ENCODE data around the gene EPS8. TPM values are rescaled to one million over a fixed set of nuclear protein-coding genes. Genes with fewer than 3 reads are reported as not detected.
A peak's percentile ranks its signal among the peaks of the same experiment; 100 is the strongest.

The EPS8 gene
- total RNA-seq, 2 donors from 2014 or later = 38.0 to 46.2 TPM

DNA sequence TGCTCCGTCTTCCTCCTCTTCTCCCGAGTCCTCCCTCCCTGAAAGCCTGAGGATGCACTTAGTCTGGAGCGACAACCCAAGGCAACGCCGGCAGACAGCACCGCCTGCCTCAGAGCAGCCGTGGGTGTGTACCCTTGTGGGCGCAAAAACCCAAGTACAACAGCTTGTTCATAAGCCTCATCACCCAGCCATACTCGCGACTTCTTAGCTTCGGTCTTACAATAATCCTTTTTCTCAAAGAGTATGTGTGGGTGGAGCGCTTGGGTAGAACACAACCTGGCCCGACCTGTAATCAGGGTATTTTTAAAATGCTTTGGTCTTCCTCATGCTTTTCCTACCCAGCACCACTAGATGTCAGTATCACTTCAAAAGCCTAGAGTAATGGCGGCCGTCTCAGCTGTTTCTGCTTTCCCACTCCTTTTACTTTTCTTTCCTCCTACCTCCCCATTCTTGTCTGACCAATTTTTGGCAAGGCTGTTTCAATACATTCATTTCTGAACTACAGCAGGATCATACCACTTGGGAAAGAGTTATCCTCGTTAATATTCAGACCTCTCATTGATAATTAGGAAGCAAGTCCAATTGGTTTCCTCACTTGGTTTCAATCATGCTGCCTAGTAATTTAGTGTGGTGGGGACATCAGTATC lies 198.9 kb downstream of the EPS8 start:
- H3K9me3 Mint-ChIP-seq = no peaks in the 10 kb centered on the region
- peak overlapping the region in 1 of 2 donors; percentile 61 for H3K27ac Mint-ChIP-seq
- DNase-seq (ENCODE audit: low spot score) (peak; percentile 70), ATAC-seq (peak; percentile 76 to 86)
- H3K4me1 Mint-ChIP-seq (ENCODE audit: low read depth in 2 of 2) = peaks cover 6 to 9% of the 10 kb centered on the region in 2 donors
- H3K36me3 Mint-ChIP-seq = no peaks in the 10 kb centered on the region
- H3K27me3 Mint-ChIP-seq = peaks cover 13 to 35% of the 10 kb centered on the region in 2 donors
- H3K4me3 Mint-ChIP-seq = peak overlapping the region; percentile 75

DNA sequence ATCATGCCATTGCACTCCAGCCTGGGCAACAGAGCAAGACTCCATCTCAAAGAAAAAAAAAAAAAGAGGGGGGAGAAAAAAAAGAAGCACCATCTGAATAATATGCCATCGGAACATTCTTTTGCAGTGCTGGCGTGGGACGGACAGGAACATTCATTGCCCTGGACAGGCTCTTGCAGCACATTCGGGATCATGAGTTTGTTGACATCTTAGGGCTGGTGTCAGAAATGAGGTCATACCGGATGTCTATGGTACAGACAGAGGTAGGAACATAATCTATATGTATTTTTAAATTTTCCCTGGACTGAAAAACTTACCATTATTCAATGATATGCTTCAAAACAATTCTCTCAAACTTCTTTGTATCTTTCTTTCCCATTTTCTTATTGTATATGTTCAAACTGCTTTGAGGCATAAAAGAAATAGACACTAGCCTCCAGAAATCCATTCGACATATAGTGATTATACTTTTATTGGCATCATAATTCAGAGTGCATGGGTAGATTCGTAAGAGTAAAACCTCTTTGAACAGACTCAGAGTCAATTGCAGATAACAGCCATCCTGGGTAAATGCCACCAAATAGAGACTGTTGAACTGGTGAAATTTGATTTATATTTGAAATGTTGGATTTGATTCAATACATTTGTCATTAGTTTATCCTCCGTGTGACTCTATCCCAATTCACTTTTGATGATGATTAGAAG lies 199.7 kb downstream of the EPS8 start:
- Mint-ChIP-seq H3K27ac (no peak overlapping the region), H3K36me3 (no peaks in the 10 kb centered on the region), H3K27me3 (peaks cover 15 to 33% of the 10 kb centered on the region in 2 donors), H3K4me3 (no peak overlapping the region), H3K4me1 (ENCODE audit: low read depth in 2 of 2) (peaks cover 6 to 9% of the 10 kb centered on the region in 2 donors), H3K9me3 (no peaks in the 10 kb centered on the region)
- DNase-seq (ENCODE audit: low spot score) = no peak
- no peak for ATAC-seq

DNA sequence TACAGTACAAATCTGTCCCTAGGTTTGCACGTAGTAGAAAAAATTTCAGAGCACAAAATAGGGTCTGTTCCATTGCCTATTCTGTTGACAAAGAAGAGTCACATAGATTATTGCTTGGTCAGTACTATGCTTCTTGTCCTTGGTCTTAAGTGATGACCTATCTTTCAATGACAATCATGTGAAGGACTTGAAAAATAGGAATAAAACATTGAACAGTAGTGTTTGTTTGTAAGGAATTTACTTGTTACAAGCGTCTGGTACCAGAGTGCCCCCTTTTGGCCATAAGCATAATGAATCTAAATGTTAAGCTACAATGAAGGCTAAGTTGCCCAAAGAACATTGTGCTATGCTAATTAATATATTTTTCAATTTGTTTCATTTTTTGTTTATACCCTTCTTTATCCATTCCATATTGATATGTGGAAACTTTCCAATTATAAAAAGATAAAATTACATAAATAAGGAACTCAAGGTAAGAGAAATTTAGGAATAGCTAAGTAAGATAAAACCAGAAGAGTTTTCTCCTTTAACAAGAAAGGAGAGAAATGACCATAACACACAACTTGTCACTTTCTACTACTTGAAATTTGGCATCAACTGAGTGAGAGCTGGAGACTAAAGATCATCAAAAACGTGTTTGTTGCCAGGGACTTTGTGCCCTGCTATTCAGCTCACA lies 204.7 kb downstream of the EPS8 start:
- no peaks in the 10 kb centered on the region for H3K9me3 Mint-ChIP-seq
- no peak for DNase-seq (ENCODE audit: low spot score)
- ATAC-seq = peak in 1 of 2 donors; percentile 58
- no peaks in the 10 kb centered on the region for H3K36me3 Mint-ChIP-seq
- no peak overlapping the region for H3K4me3 Mint-ChIP-seq
- H3K4me1 Mint-ChIP-seq (ENCODE audit: low read depth in 2 of 2) = no peaks in the 10 kb centered on the region
- H3K27ac Mint-ChIP-seq = no peak overlapping the region
- peaks cover 11 to 12% of the 10 kb centered on the region in 2 donors for H3K27me3 Mint-ChIP-seq

DNA sequence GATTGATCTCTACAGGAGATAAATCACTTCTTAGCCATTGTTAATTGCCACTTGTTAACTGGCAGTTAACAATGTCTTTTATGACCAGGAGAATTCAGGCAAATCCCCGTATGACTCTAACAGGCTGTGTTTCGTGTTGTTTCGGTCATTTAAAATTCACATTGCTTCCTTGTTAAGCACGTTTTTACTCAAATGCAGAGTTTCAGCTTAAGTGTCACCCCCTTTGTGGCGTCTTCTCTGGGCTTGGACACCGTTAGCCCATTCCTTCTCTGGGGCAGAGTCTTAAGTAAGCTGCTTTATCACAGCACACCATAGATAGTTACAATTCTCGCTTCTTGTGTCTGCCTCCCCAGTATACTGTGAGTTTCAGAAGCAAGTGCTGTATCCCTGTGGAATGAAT lies 205.4 kb downstream of the EPS8 start:
- H3K9me3 Mint-ChIP-seq = no peaks in the 10 kb centered on the region

DNA sequence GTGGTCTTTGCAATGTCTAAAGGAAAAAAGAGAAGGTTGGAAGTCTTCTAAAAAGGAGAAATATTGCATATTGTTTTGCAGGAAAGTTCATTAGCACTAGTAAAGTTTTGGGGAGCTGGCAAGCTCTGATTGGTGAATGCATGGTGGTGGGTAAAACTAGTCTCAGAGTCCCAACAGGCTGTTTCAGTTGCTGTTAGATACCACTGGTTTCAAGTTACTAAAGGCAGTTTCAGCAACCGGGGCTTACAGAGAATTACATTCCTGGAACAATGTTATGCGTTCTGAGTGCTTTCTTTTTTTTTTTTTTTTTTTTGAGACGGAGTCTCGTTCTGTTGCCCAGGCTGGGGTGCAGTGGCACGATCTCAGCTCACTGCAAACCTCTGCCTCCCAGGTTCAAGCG lies 208.2 kb downstream of the EPS8 start:
- no peaks in the 10 kb centered on the region for H3K4me1 Mint-ChIP-seq (ENCODE audit: low read depth in 2 of 2)
- no peak overlapping the region for H3K27ac Mint-ChIP-seq
- H3K27me3 Mint-ChIP-seq = peaks cover 9% of the 10 kb centered on the region in 2 donors
- ATAC-seq (no peak), DNase-seq (ENCODE audit: low spot score) (no peak)
- no peaks in the 10 kb centered on the region for H3K36me3 Mint-ChIP-seq
- no peak overlapping the region for H3K4me3 Mint-ChIP-seq
- H3K9me3 Mint-ChIP-seq = no peaks in the 10 kb centered on the region

More for the DNA sequence above, 205.4 kb downstream of the EPS8 start:
- no peaks in the 10 kb centered on the region for H3K4me1 Mint-ChIP-seq (ENCODE audit: low read depth in 2 of 2)
- no peak overlapping the region for H3K4me3 Mint-ChIP-seq
- no peak for DNase-seq (ENCODE audit: low spot score)
- H3K27ac Mint-ChIP-seq = no peak overlapping the region
- ATAC-seq = peak in 1 of 2 donors; percentile 51
- peaks cover 12 to 13% of the 10 kb centered on the region in 2 donors for H3K27me3 Mint-ChIP-seq
- no peaks in the 10 kb centered on the region for H3K36me3 Mint-ChIP-seq

DNA sequence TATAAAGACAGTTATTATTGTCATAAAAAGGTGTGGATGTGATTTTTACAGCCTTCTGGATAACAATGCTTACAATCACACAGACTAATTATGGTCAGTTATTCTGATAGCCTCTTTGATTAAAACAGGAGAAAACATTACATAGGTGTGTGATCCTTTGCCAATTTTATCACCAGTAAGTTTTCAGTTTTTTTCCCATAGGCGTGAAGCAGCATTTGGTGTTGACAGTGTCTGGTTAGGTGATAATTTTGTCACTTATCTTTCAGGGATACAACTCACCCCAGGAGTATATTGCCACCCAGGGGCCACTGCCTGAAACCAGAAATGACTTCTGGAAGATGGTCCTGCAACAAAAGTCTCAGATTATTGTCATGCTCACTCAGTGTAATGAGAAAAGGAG lies 208.8 kb downstream of the EPS8 start:
- H3K36me3 Mint-ChIP-seq = no peaks in the 10 kb centered on the region
- H3K27ac Mint-ChIP-seq = no peak overlapping the region
- peaks cover 9% of the 10 kb centered on the region in 2 donors for H3K27me3 Mint-ChIP-seq
- no peaks in the 10 kb centered on the region for H3K4me1 Mint-ChIP-seq (ENCODE audit: low read depth in 2 of 2)
- no peaks in the 10 kb centered on the region for H3K9me3 Mint-ChIP-seq
- no peak for ATAC-seq
- H3K4me3 Mint-ChIP-seq = no peak overlapping the region
- no peak for DNase-seq (ENCODE audit: low spot score)

DNA sequence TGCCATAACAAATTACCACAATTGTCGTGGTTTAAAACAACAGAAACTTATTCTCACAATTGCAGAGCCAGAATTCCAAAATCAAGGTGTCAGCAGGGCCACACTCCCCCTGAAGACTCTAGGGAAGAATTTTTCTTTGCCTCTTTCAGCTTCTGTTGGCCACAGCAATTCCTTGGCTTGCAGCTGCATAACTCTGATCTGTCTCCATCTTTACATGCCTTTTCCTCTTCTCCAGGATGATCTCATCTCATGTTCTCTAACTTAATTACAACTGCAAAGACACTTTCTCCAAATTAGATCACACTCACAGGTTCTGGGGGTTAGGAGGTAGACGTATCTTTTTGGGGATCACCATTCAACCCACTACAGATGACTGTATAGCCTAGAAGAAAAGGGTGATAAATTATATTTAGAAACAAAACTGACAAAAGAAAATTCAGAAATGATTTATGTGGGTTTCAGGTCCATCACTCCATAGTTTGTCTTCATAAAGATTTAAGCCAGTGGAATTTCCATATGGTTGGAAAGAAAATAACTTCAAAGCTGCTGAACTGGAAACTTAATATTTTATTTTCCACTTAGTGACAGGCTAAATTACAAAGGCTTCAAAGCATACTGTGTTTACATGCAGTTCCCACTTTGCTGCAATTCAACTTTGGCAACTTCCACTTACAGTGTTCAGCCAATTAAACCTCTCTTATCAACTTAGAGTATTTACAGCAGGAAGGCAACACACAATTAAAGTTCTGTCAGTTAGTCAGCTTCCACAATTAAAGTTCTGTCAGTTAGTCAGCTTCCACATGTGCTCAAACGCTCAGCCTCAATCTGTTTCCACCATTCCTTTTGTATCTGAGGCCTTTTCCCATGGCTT lies 213.3 kb downstream of the EPS8 start:
- H3K9me3 Mint-ChIP-seq = no peaks in the 10 kb centered on the region
- H3K27ac Mint-ChIP-seq = no peak overlapping the region
- H3K4me1 Mint-ChIP-seq (ENCODE audit: low read depth in 2 of 2) = peaks cover 4 to 5% of the 10 kb centered on the region in 2 donors
- no peak for DNase-seq (ENCODE audit: low spot score)
- H3K4me3 Mint-ChIP-seq = no peak overlapping the region
- H3K36me3 Mint-ChIP-seq = no peaks in the 10 kb centered on the region
- peaks cover 4 to 9% of the 10 kb centered on the region in 2 donors for H3K27me3 Mint-ChIP-seq
- no peak for ATAC-seq

DNA sequence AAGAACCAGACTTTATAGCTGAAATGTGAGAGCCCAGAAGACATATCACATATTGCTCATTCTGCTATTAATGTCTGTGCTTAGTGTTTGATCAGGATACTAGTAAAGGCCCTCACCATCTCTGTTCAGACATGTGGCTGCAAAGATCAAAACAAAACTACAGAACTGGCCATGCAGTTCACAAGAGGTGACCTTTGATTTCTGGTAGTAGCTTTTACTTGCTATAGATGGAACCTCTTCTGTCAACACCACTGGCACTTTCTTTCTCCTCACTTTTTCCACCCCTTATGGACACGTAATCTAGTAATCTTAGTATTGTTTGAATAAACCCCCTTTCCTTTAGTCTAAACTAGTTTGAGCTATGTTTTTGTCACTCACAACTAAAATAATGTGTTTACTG lies 214.8 kb downstream of the EPS8 start:
- ATAC-seq (no peak), DNase-seq (ENCODE audit: low spot score) (no peak)
- Mint-ChIP-seq H3K4me3 (no peak overlapping the region), H3K36me3 (no peaks in the 10 kb centered on the region), H3K27me3 (peaks cover 4 to 9% of the 10 kb centered on the region in 2 donors), H3K9me3 (no peaks in the 10 kb centered on the region), H3K4me1 (ENCODE audit: low read depth in 2 of 2) (peaks cover 4 to 5% of the 10 kb centered on the region in 2 donors), H3K27ac (no peak overlapping the region)

Other genes with a start within 250 kb of the EPS8 start
- gene STRAP, start 93.0 kb upstream of the EPS8 start, total RNA-seq = 100 to 1,000 TPM; 101 to 109 TPM
- 10 to 100 TPM; 23.2 to 25.1 TPM for gene DERA, start 121.9 kb upstream of the EPS8 start, total RNA-seq

Measured in natural killer cell treated with Interleukin-12 subunit alpha and Interleukin-12 subunit beta and Interleukin-15 and Interleukin-18, amount 100 ng/mL, for 72 hours (primary cell).